K562 (cell line): ENCODE data around the gene BMP6. TPM values are rescaled to one million over a fixed set of nuclear protein-coding genes. Genes with fewer than 3 reads are reported as not detected.

Experiments used
- ATAC-seq: fragments of 200-7000 bp; cut with Tn5 transposase; 3 replicates; pipeline ENCODE4 v1.9.1; 2020; ENCODE audit warnings: moderate library complexity
- BruUV-seq: library from RNA; stranded (reverse); fragments of 400-500 nt; replicated peaks from 2 replicates; lab custom pipeline; 2021; lab: Mats Ljungman, UMichigan
- CTCF ChIA-PET: fragments of 300-600 bp; formaldehyde crosslinking; extraction: SDS; loops from one replicate; lab custom pipeline; 2021; ENCODE audit warnings: low intra/inter-chr PET ratio; lab: Yijun Ruan, JAX
- POLR2A ChIA-PET: fragments of 300-600, 350-650 bp; sonication (Branson Sonifier 250); formaldehyde crosslinking; extraction: SDS; loops from one replicate; lab custom pipeline; 2021; ENCODE audit warnings: antibody characterized with exemption, inconsistent platforms; lab: Yijun Ruan, JAX
- DNase-seq, 4 experiments: peaks; one replicate each; pipeline versions ENCODE4 v3.0.0 to v3.0.0-alpha.2; 2011 to 2018; ENCODE audit warnings: low spot score in 3 of 4, mixed read lengths in 3 of 4; ENCODE audit errors: extremely low read depth in 1 of 4
- FAIRE-seq: peaks from 2 replicates; lab custom pipeline; 2011; peaks lifted over from hg19 to GRCh38; lab: Jason Lieb, UNC
- H2AFZ ChIP-seq: 2 replicates; pipeline ENCODE4 v1.6.0; 2011; ENCODE audit warnings: low read depth, low read length, control low read depth, inconsistent platforms
- H3K27ac ChIP-seq: fragments of 200-600 bp; 3 replicates; pipeline ENCODE4 v1.8.0; 2011; ENCODE audit warnings: low read depth, mild to moderate bottlenecking, control low read depth, inconsistent platforms, low read length, moderate library complexity, mixed read lengths; ENCODE audit errors: extremely low read depth
- H3K27me3 ChIP-seq, 2 experiments: fragments of 300-600 bp in 1 of 2; 2 replicates in 1 of 2; 3 replicates in 1 of 2; pipeline versions ENCODE4 v1.6.0 to v1.8.0; 2011; ENCODE audit warnings: inconsistent platforms in 2 of 2, low read length in 2 of 2, mild to moderate bottlenecking in 1 of 2, mixed read lengths in 1 of 2, moderate library complexity in 1 of 2; ENCODE audit not compliant: control insufficient read depth in 2 of 2, insufficient read depth in 2 of 2
- H3K36me3 ChIP-seq: fragments of 300-600 bp; 3 replicates; pipeline ENCODE4 v1.8.0; 2011; ENCODE audit warnings: mild to moderate bottlenecking, low read length, inconsistent platforms; ENCODE audit not compliant: control insufficient read depth, insufficient read depth
- H3K4me1 ChIP-seq, 2 experiments: fragments of 200-600 bp in 1 of 2; replicated peaks in 1 of 2; 2 replicates in 1 of 2; 3 replicates in 1 of 2; pipeline versions ENCODE4 v1.5.1 to v1.8.0; 2011; ENCODE audit warnings: inconsistent platforms in 2 of 2, low read length in 2 of 2, mild to moderate bottlenecking in 1 of 2, mixed read lengths in 1 of 2, moderate library complexity in 1 of 2; ENCODE audit not compliant: control insufficient read depth in 2 of 2, insufficient read depth in 2 of 2
- H3K4me2 ChIP-seq: 2 replicates; pipeline ENCODE4 v1.6.1; 2011; ENCODE audit warnings: low read length, control low read depth, inconsistent platforms, mixed read lengths; ENCODE audit not compliant: insufficient read depth
- H3K4me3 ChIP-seq: fragments of 200-600 bp; sonication (generic), shearing (Covaris generic); 2 replicates; pipeline ENCODE4 v1.5.1; 2016; ENCODE audit warnings: control low read depth, inconsistent platforms
- H3K79me2 ChIP-seq: fragments of 200-600 bp; 3 replicates; pipeline ENCODE4 v1.8.0; 2011; ENCODE audit warnings: low read length, inconsistent platforms; ENCODE audit not compliant: control insufficient read depth, insufficient read depth
- H3K9ac ChIP-seq, 2 experiments: 2 replicates each; pipeline versions ENCODE4 v1.6.0 to v1.6.1; 2011; ENCODE audit warnings: low read depth in 2 of 2, low read length in 2 of 2, control low read depth in 1 of 2, inconsistent platforms in 1 of 2, mild to moderate bottlenecking in 1 of 2, mixed read lengths in 1 of 2; ENCODE audit not compliant: insufficient read depth in 1 of 2
- H3K9me1 ChIP-seq: one replicate; pipeline ENCODE4 v1.6.0; 2011; ENCODE audit warnings: inconsistent platforms, mild to moderate bottlenecking, low read length, moderate library complexity; ENCODE audit not compliant: control insufficient read depth, insufficient read depth
- H3K9me3 ChIP-seq: replicated peaks from 2 replicates; pipeline ENCODE4 v1.5.1; 2011; ENCODE audit warnings: low read depth, low read length, inconsistent platforms; ENCODE audit not compliant: control insufficient read depth, insufficient read depth
- H4K20me1 ChIP-seq: replicated peaks from 2 replicates; pipeline ENCODE4 v1.6.1; 2011; ENCODE audit warnings: low read length, inconsistent platforms, mixed read lengths; ENCODE audit not compliant: control insufficient read depth, insufficient read depth
- FOXJ2 ChIP-seq: fragments of 200-800 bp; sonication (Bioruptor generic); IDR thresholded peaks from 2 replicates; pipeline ENCODE4 v1.6.1; 2016; ENCODE audit warnings: missing genetic modification characterization, missing compliant biosample characterization
- HDGF ChIP-seq: fragments of 450-650 bp; IDR thresholded peaks from 2 replicates; pipeline ENCODE4 v1.6.1; 2016
- HLTF ChIP-seq: fragments of 450-650 bp; IDR thresholded peaks from 2 replicates; pipeline ENCODE4 v1.6.1; 2016
- KHSRP ChIP-seq: fragments of 450-650 bp; IDR thresholded peaks from 2 replicates; pipeline ENCODE4 v1.6.1; 2017
- SMAD2 ChIP-seq: fragments of 150-350 bp; IDR thresholded peaks from 2 replicates; pipeline ENCODE4 v1.6.1; 2014; ENCODE audit warnings: low read depth, mild to moderate bottlenecking, low read length
- ZNF217 ChIP-seq: sonication (generic); formaldehyde crosslinking; IDR thresholded peaks from 2 replicates; pipeline ENCODE4 v1.8.0; 2022; ENCODE audit warnings: mild to moderate bottlenecking, missing genetic modification reagents
- ZNF224 ChIP-seq: sonication (generic); formaldehyde crosslinking; IDR thresholded peaks from 2 replicates; pipeline ENCODE4 v1.8.0; 2022; ENCODE audit warnings: mild to moderate bottlenecking, missing genetic modification reagents
- ZNF316 ChIP-seq: fragments of 450-650 bp; IDR thresholded peaks from 2 replicates; pipeline ENCODE4 v1.6.1; 2016
- ZNF398 ChIP-seq: fragments of 250-450 bp; sonication (Bioruptor Pico); IDR thresholded peaks from 2 replicates; pipeline ENCODE4 v1.8.0; 2021; ENCODE audit warnings: moderate library complexity, mild to moderate bottlenecking, inconsistent platforms
- WGBS: fragments of 100-300 bp; shearing (Covaris generic); methylation state at CpG from one replicate; pipeline ENCODE4 v1.1.6; 2016; ENCODE audit warnings: low coverage, mixed read lengths; ENCODE audit not compliant: insufficient coverage; ENCODE audit errors: missing lambda C conversion rate; 5-methylcytosine and 5-hydroxymethylcytosine counted together
- in situ Hi-C: fragments of 300-500 bp; cut with MboI; formaldehyde crosslinking; loops from 4 replicates; pipeline ENCODE4 v1.15.0; 2018; ENCODE audit warnings: inconsistent platforms, mixed read lengths
- intact Hi-C: fragments of 100-400 bp; cut with micrococcal nuclease; formaldehyde crosslinking; loops from 2 replicates; pipeline ENCODE4 v1.14.2; 2022
- polyA plus RNA-seq, 8 experiments: library from polyadenylated mRNA; depleted of rRNA in 4 of 8; stranded (reverse) in 5 of 8; unstranded in 3 of 8; fragments of >200 nt; fragmentation: Nextera tagmentation in 2 of 8; fragmentation: Illumina TruSeq in 1 of 8; extraction: Ambion mirVana in 2 of 8; extraction: Trizol in 1 of 8; gene quantifications; 2 replicates each; pipeline versions ENCODE4 v1.2.1 to v1.2.3, GENCODE V29; 2011 to 2014; ENCODE audit warnings: inconsistent platforms in 1 of 8, missing spikeins in 1 of 8
- total RNA-seq, 7 experiments: library from RNA; depleted of rRNA in 6 of 7; stranded (reverse); fragments of >200 nt in 6 of 7; fragmentation: Illumina TruSeq in 2 of 7; extraction: Trizol in 2 of 7; gene quantifications; 2 replicates each; pipeline versions ENCODE4 v1.2.1 to v1.2.3, GENCODE V29; 2011 to 2021; ENCODE audit warnings: low replicate concordance in 1 of 7

The BMP6 gene
- total and polyA plus RNA-seq, 9 of the 15 experiments (the other 6 are each of a cell fraction or from before 2014, with no cell fraction given): 0.01 to 0.13 (median 0.06) TPM; not detected in 3

GRCh38 chr6:7776509-7776908 lies 50.6 kb downstream of the BMP6 start:
- H4K20me1 ChIP-seq: no peaks in the 10 kb centered on the region
- peaks cover 34 to 69% of the 10 kb centered on the region in 2 experiments for H3K27me3 ChIP-seq
- ATAC-seq (no peak), DNase-seq (no peak), FAIRE-seq (no peak)
- H3K27ac ChIP-seq: no peak overlapping the region
- ChIA-PET CTCF (no interaction called here), POLR2A (no interaction called here)
- intact Hi-C loops: no loop called here
- H3K4me3 ChIP-seq: no peak overlapping the region
- H3K79me2 ChIP-seq: no peaks in the 10 kb centered on the region
- no peaks in the 10 kb centered on the region for H3K4me1 ChIP-seq
- no TSS peak for BruUV-seq
- in situ Hi-C loops: no loop called here
- no peaks in the 10 kb centered on the region for H3K9me3 ChIP-seq
- H3K9me1 ChIP-seq: no peaks in the 10 kb centered on the region
- 0% methylated on average over 2 of the region's 2 CpGs for WGBS
- H3K9ac ChIP-seq: no peak overlapping the region
- H2AFZ ChIP-seq: no peak overlapping the region
- H3K36me3 ChIP-seq: no peaks in the 10 kb centered on the region
- TF ChIP-seq ZNF316: no peak
- no peak for TF ChIP-seq ZNF398 (CRISPR knock-in tag)
- no peak for TF ChIP-seq HLTF
- no peak for TF ChIP-seq SMAD2
- no peak for TF ChIP-seq ZNF217 (CRISPR knock-in tag)
- TF ChIP-seq ZNF224 (CRISPR knock-in tag): no peak
- TF ChIP-seq KHSRP: no peak
- no peak for TF ChIP-seq HDGF
- TF ChIP-seq FOXJ2 (tag): no peak
- no peak overlapping the region for H3K4me2 ChIP-seq
